ENCODE results near the gene ARHGEF17. TPM values are rescaled to one million over a fixed set of nuclear protein-coding genes. Genes with fewer than 3 reads are reported as not detected.

Gene ARHGEF17
- total RNA-seq, 1 donor from 2014 or later: 67.5 TPM

- peak; percentile 54 for DNase-seq (ENCODE audit: low read depth)
Observed at GRCh38 chr11:73330569-73331093, 22.6 kb downstream of the ARHGEF17 start.

DNA sequence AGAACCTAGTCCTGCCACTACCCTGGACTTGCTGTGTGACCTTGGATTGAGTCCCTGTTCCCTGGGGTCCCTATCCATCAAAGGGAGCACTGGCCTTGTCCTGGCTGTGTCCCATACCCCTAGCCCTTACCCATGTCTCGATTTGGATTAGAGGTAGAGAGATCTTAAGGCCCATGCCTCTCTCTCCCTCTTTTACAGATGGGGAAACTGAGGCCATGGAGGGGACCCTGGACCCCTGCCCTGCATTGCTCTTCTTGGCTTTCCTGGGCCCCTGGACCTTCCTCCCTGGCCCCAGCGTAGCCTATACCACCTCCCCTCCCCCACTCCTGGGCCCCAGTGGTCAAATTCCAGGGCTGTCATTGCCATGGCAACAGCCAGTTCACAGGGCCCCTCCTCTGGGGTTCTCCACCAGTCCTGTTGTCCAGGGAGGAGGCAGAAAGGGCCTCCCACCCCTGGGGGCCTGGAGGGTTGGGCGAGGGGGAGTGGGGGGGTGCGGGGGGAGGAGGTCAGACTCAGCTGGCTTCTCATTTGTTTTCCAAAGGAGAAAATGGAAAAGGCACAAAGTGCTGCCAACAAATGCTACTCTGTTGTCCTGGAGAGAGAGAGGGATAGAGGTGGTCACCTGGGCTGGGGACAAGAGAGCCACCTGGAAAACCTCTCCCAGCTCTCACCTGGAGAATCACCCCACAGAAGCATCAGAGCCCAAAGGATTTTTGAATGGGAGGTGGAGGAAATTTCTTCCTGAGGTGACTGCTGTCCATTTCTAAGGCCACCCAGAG, 23.3 kb downstream of the ARHGEF17 start:
- DNase-seq (ENCODE audit: low read depth): peak; percentile 65

GRCh38 chr11:73333173-73333572, 25.1 kb downstream of the ARHGEF17 start:
- DNase-seq (ENCODE audit: low read depth): no peak

GRCh38 chr11:73333640-73334383, 25.7 kb downstream of the ARHGEF17 start:
- no peak for DNase-seq (ENCODE audit: low read depth)

DNA sequence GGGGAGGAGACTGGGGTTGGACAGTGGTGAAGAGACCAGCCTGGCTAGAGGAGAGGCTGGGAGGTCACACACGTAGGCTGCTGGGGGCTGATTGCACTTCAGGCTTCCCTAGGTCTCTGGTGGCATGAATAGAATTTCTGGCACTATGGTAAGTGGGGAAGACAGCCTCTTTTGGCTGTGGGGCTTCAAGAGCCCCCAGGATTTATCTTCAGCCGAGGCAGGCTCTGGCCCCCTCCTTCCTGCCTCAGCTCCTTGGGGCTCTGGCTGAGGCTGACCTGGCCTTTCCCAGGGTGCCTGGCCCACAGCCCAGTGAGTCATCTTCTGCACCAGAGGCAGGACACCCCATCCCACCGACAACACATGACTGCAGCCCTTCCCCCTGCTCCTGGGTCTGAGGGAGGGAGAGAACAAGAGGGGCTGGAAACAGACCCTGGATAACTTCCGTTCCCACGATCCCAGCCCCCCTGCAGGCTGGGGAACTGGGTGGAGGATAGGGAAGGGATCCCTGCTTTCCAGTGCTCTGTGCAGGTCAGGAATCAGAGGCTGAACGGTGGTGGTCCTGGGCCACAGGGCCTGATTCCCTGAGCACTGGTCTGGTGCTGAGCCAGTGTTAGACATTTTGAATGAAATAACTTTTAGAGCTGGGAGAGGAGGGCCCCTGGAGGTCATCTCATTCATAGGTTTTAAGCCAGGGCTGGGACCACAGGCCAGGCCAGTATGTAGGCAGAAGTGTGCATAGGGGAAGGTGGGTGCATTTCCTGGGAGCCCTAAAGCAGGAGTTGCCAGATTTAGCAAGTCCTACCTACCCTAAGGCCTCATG, 26.5 kb downstream of the ARHGEF17 start:
- peak; percentile 87 for DNase-seq (ENCODE audit: low read depth)

DNA sequence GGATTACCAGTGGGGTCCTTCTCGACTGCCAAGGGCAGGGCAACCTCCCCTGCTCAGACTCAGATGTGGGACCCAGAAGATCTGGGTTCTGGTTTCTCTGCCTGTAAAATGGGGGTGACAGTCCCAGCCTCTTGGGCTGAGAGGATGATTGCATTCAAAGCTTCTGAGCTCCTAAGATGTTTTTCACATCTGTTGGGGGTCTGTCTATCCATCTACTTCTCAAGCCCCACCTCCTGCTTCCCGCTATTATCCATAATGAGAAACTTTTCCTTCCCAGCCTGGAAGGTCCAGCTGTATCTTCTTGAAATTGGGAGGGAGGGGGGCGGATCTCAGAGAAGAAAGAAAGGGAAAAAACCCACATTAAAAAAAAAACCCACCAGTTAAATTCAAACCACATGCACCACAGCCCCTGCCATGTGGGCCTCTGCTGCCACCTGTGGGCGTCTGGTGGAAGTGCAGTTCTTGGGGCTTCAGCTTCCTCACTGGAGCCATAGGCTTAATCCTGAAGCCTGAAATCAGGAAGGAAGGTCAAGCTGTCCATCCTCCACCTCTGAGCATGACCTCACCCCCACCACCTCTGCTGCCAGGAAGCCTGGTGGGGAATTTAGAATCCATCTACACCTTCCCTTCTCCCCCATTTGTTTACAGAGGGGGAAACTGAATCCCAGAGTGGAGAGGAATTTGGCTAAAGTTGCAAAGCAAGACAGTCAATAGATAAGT, 27.3 kb downstream of the ARHGEF17 start:
- DNase-seq (ENCODE audit: low read depth): peak; percentile 63

DNA sequence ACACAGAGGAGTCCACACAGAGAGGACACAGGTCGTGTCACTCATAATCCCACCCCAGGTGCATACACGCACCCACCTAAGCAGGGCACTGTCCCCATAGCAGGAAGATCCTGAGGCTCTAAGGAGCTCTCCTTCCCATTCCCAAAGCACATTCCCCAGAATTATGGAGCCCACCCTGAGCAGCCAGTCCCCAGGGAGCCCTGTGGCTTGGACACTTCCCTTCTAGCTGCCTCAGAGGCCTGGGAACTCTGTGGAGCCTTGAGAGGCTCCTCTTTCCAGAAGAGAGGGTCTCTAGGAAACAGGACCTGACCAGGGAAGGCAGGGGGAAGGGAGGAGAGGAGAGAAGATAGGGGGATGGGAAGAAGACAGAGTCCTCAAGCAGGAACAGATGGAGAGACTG, 29.8 kb downstream of the ARHGEF17 start:
- DNase-seq (ENCODE audit: low read depth): no peak

DNA sequence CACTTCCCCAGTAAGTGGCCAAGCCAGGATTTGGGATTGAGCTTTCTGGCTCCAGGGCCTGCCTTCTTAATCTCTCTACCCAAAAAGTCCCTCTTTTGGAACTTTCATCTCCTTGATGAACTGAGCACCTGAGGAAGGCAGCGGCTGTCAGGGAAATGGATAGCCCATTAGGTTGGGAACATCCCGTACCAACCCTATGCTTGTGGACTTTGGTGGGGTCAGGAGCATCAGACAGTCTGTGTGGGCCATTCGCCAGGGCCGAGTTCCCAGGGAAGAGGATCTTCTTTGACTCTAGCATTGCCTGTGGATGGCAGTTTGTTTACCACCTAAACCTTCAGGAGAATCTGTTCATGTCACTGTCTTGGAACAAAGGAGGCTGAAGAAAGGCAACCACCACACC, 30.2 kb downstream of the ARHGEF17 start:
- DNase-seq (ENCODE audit: low read depth): no peak

- DNase-seq (ENCODE audit: low read depth): peak; percentile 59
Observed at GRCh38 chr11:73340164-73340563, 32.1 kb downstream of the ARHGEF17 start.

DNA sequence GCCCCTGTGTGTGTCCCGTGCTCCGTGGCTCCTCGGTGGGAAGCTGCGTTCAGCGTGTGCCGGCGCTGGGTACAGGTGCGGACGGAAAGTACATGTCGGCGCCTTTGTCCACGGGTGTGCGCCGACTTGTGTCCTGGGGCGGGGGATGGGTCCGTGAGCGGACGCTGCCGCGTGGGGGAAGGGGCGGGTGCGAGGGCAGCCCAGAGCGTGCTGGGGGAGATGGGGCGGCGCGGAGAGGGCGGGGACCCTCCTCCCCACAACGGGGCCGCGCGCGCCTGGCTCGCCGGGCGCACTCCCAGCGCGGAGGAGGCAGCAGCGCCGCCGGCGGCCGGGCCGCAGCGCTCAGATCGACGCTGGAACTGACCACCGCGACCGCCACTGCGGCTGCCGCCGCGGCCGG, 34.6 kb downstream of the ARHGEF17 start:
- DNase-seq (ENCODE audit: low read depth): no peak

- no peak for DNase-seq (ENCODE audit: low read depth)
Observed at GRCh38 chr11:73343076-73343873, 35.2 kb downstream of the ARHGEF17 start.

GRCh38 chr11:73344191-73344607, 36.1 kb downstream of the ARHGEF17 start:
- DNase-seq (ENCODE audit: low read depth): no peak

GRCh38 chr11:73345481-73346160, 37.5 kb downstream of the ARHGEF17 start:
- DNase-seq (ENCODE audit: low read depth): no peak

DNA sequence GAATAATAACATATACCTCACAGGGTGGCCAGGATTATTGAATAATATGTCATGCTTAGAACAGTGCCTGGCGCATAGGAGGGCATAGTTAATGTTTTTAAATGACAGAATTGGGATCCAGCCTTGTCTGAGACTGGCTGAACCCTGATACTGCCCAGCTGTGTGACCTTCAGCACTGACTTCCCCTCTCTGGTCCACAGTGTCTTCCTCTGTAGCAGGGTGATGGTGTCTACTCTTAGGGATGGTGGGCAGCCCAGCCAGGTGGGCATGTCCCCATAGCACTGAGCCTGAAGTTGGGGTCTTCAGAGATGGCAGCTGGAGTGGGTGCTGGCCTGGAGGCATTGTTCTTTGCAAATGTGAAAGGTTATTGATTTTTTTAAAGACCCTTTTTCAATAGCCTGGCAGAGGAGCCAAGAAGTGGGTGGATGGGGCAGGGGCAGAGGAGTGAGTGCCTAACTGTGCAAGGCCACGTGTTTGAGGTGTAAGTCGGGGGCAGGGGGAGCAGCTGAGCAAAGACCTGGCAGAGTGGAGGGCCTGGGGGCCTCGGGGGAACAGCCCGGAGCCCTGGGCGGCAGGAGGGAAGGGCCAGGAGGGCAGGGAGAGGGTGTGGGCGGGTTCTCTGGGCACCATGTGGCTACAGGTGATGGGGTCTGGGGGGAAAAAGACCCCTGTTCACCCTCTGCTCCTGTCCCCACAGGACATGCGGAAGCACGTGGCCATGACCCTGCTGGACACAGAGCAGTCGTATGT, 38.3 kb downstream of the ARHGEF17 start:
- DNase-seq (ENCODE audit: low read depth): no peak

DNA sequence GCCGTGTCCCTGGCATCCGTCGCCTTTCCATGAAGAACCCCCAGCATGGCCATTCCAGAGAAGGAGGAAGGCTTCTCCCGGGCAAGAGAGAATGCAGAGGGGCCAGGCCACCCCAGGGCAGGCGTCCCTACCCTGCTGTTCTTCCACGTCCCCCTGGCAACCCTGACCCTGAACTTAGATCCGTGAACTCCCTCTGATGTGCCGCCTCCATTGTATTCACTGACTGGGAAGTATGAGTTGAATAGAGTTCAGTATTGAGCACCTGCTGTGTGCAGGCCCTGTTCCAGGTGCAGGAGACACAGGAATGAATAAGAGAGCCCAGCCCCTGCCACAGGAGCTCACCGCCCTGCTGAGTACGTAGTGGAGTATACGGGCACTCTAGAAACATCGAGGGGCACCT, 39.0 kb downstream of the ARHGEF17 start:
- no peak for DNase-seq (ENCODE audit: low read depth)

GRCh38 chr11:73348838-73349237, 40.8 kb downstream of the ARHGEF17 start:
- DNase-seq (ENCODE audit: low read depth): no peak

GRCh38 chr11:73349633-73350032, 41.6 kb downstream of the ARHGEF17 start:
- DNase-seq (ENCODE audit: low read depth): no peak

GRCh38 chr11:73350908-73351636, 43.0 kb downstream of the ARHGEF17 start:
- peak; percentile 51 for DNase-seq (ENCODE audit: low read depth)

DNA sequence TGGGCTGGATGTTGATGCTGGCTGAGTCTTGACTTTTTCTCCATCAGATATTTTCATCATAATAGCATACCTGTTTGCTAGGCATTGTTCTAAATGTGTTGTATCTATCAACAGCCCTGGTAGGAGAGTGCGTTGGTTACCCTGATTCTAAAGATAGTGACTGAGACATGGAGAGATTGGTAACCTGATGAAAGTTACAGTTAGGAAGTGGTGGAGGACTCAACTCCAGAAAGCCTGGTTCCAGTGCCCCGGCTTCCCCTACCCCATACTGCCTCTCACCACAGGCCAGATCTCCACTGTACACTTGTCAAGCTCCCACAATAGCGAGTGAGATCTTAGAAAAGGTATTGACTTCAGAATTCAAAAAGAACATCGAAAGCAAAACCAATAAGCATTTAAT, 45.3 kb downstream of the ARHGEF17 start:
- DNase-seq (ENCODE audit: low read depth): no peak

Data from renal cortical epithelial cell (primary cell).